Activated T-helper 1 cell treated with Interleukin-2 at 50 U/mL for 16 hours (primary cell): Measurements from ENCODE around the gene ABCA9.

ENCODE experiments used
- DNase-seq: peaks from one replicate; pipeline ENCODE4 v3.0.0-alpha.2; 2020; ENCODE audit warnings: low read depth

Gene ABCA9

GRCh38 chr17:69065113-69065512, 4.4 kb upstream of the ABCA9 start:
- DNase-seq, result no peak

- DNase-seq, result no peak
Measured at GRCh38 chr17:69064476-69064875, 3.7 kb upstream of the ABCA9 start.

DNA sequence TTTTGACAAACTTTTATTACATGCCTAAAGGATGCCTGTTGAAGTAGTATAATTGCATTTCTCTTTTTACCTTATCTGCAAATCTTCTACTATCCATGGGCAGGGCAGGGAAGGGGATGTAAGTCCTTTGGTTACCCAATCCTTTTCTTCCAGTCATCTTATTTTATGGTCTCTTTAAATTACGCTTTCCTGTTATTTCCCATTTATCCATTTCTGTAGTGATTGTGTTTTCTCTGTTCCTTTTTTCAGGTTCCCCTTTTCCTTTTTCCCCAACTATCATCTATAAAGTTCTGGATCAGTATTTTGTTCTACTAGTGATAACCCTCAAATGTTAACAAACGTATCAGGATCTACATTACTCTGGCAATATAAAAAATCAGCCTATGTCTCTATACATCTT, 3.3 kb upstream of the ABCA9 start:
- DNase-seq, result no peak

- no peak for DNase-seq
Measured at GRCh38 chr17:69062860-69063581, 2.3 kb upstream of the ABCA9 start.

GRCh38 chr17:69061721-69062556, 1.2 kb upstream of the ABCA9 start:
- DNase-seq, result no peak

- no peak for DNase-seq
Measured at GRCh38 chr17:69059458-69060175, 1.1 kb downstream of the ABCA9 start.

DNA sequence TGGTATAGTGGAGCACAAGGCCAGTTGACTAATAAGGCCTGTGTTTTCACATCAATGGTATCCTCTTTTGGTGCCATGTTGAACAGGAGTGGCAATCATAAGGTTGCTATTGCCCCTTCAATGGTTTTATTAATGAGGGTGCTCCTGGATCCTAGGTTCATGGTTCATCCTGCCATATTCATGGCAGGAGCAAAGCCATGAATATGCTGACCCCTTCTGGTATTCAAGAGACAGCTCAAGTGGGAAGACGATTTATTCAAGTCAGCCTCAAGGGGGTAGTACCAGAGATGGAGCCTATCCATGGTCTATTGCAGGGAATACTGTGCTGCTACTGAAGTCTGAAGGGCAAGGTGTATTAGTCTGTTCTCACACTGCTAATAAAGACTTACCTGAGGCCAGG, 2.6 kb downstream of the ABCA9 start:
- DNase-seq, result no peak

DNA sequence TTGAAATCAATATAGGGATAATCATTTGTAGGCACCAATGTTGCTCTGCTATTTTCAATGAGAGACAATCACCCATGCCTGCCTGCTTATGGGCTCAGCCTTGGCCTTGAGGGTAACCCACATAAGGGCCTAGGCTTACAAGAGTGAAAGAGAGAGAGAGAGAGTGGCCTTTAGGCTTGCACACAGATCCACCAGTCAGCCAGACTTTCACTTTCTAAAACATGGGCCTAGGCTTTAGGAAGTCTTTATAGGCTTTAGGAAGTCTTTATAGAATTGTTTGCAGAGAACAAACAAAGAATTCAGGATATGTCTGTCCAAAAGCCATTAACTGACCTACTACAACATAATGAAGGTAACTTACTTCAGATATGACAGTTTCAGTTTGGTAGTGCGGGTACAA, 3.4 kb downstream of the ABCA9 start:
- DNase-seq, result no peak

GRCh38 chr17:69056179-69056823, 4.4 kb downstream of the ABCA9 start:
- DNase-seq, result no peak

DNA sequence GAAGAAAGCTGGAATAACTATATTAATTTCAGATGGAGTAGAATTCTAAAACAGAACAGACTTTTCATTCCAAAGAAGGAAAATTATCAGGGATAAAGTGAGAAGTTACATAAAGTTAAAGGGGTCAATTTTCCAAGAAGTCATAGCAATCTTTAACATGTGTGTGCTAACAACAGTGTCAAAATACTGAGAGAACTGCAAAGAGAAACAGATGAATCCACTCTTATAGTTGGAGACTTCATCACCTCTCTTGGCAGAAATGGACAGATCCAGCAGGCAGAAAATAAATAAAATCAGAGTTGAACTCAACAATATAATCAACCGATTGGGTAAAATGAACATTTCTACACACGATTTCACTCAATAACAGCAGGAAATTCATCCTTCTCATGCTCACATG, 5.4 kb downstream of the ABCA9 start:
- DNase-seq, result no peak

GRCh38 chr17:69050999-69051775, 9.5 kb downstream of the ABCA9 start:
- DNase-seq, result no peak

DNA sequence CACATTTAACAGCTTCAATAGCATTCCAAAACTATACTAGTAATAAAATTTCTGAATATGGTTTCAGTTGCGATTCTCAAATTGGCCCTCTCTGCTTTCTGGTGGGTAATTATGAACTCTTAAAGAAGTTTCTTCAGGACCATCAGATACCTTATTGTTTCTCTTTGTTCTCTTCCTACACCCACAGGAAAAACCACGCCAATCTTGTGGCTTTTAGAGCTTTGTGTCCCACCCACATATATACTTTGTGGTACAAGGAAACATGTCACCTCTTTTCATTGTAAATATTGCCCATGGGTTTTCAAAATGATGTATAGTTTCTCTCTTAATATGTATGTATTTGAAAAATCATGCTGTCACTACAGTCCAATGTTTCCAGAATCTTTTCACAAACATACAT, 12.1 kb downstream of the ABCA9 start:
- no peak for DNase-seq

DNA sequence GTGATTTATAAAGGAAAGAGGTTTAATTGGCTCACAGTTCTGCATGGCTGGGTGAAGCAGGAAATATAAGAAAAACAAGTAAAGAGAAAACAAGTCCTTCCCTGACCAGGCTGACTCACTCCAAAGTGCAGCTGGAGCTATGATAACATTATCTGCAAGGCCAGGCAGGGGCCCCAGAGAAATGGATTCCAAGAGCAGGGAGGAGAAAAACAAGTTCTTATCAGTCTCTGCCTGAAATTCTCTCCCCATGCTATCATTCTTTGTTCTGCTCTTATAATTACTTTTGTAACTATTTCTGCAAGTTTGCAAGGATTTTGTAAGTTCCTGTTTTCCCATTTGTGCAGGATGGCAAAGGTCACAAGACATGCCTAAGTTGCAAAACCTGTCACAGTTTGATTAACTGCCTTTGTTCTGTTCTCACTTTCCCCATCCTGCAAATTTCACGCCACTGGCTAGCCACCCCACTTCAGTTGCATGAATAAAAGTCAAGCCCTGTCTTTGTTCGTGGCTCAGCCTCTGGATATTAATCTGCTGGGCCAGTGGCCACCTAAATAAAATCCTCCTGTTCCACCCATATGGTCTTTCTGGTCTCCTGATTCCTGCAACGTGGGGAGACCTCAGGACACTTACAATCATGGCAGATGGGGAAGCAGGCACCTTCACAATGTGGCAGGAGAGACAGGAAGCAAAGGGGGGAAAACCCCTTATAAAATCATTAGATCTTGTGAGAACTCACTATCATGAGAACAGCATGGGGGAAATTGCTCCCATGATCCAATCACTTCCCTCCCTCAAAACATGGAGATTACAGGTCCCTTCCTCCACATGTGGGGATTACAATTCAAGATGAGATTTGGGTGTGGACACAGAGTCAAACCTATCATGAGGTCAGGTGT, 13.1 kb downstream of the ABCA9 start:
- DNase-seq, result no peak

DNA sequence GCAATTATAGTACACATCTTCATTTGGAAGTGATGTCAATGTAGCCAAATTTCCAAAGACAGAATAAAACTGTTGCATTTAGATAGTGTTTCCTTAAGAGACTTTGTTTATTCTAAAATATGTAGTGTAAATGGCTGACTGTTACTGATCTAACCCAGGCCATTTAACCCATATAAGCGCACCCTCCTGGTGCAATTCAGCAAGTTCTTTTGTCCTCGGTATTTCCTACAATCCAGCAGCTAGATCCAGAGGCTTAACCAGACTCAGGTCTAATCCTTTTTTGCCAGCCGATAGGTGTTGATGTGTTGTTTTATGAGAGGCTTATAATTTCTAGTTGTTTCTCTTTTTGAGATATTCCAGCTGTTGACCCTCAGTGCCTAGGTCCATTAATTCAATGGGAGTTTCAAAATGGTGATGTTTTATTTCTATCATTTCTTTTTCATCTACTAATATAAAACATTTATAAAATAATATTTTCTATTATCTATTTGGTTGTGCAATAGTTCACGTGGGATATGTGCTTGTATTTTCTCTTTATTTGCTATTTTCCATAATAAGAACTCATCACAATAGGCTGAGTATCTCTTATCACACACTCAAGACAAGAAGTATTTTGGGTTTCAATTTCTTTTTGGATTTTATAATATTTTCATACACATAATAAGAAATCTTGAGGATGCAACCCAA, 14.5 kb downstream of the ABCA9 start:
- DNase-seq, result no peak

DNA sequence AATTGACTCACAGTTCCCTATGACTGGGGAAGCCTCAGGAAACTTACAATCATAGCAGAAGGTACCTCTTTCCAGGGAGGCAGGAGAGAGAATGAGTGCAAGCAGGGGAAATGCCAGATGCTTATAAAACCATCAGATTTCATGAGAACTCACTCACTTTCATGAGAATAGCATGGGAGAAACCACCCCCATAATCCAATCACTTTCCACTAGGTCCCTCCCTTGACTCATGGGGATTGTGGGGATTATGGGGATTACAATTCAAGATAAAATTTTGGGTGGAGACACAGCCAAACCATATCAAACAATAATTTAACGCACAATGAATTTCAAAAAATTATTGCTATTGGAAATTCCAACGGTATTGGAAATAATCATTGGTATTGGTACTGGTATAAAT, 15.1 kb downstream of the ABCA9 start:
- DNase-seq, result no peak

- DNase-seq, result no peak
Measured at GRCh38 chr17:69044371-69044770, 16.4 kb downstream of the ABCA9 start.

- no peak for DNase-seq
Measured at GRCh38 chr17:69043098-69043734, 17.5 kb downstream of the ABCA9 start.

- DNase-seq, result no peak
Measured at GRCh38 chr17:69042308-69042707, 18.4 kb downstream of the ABCA9 start.

DNA sequence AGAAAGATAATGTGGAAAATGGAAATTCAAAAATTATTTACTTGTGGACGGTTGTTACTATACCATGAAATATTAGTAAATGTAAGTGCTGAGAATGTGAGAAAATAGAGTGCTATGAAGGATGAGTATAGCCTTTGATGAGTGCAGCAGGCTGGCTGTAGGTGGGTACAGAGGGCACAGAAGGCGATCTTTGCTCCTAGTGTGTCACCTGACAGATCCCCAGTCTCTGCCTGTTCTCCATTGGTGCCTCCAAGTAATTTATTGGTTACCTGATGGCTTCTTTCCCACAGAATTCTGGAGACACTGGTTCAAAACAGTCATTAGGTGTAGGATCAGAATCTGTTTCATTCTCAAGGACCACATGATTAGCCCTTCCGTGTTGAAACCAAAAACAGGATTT, 28.9 kb downstream of the ABCA9 start:
- DNase-seq, result no peak
